HepG2 (cell line): ENCODE results near the gene HSPA1A. TPM values are rescaled to one million over a fixed set of nuclear protein-coding genes. Genes with fewer than 3 reads are reported as not detected.

Experiments
- AKAP8 ChIP-seq: sonication (generic); formaldehyde crosslinking; IDR thresholded peaks from 2 replicates; pipeline ENCODE4 v1.5.1; 2020; ENCODE audit warnings: mild to moderate bottlenecking, missing genetic modification reagents
- CHCHD3 ChIP-seq: sonication (generic); formaldehyde crosslinking; IDR thresholded peaks from 2 replicates; pipeline ENCODE4 v1.8.0; 2022; ENCODE audit warnings: mild to moderate bottlenecking, missing genetic modification reagents, moderate library complexity
- CREB3 ChIP-seq: sonication (generic); formaldehyde crosslinking; IDR thresholded peaks from 2 replicates; pipeline ENCODE4 v1.5.0; 2020; ENCODE audit warnings: missing genetic modification reagents
- CREM ChIP-seq, 2 experiments: sonication (generic) in 1 of 2; formaldehyde crosslinking in 1 of 2; IDR thresholded peaks; 2 replicates each; pipeline versions ENCODE4 v1.4.0 to v1.6.1; 2016 to 2020; ENCODE audit warnings: antibody characterized with exemption in 1 of 2, mild to moderate bottlenecking in 1 of 2, missing genetic modification reagents in 1 of 2
- HCFC1 ChIP-seq: fragments of 150-350 bp; IDR thresholded peaks from 2 replicates; pipeline ENCODE4 v1.6.1; 2014; ENCODE audit warnings: low read depth, low read length
- HMGA1 ChIP-seq: sonication (generic); formaldehyde crosslinking; conservative IDR thresholded peaks from 2 replicates; pipeline ENCODE4 v1.4.0; 2020; ENCODE audit warnings: missing genetic modification reagents
- HOXA9 ChIP-seq: sonication (generic); formaldehyde crosslinking; IDR thresholded peaks from 2 replicates; pipeline ENCODE4 v1.8.1; 2022; ENCODE audit warnings: missing genetic modification reagents, mild to moderate bottlenecking, moderate library complexity, borderline replicate concordance
- KDM6A ChIP-seq: IDR thresholded peaks from 2 replicates; pipeline ENCODE4 v1.6.1; 2016; ENCODE audit warnings: low read depth
- KLF11 ChIP-seq: IDR thresholded peaks from 2 replicates; pipeline ENCODE4 v1.6.1; 2016; ENCODE audit warnings: missing compliant biosample characterization
- KMT2B ChIP-seq: IDR thresholded peaks from 2 replicates; pipeline ENCODE4 v1.6.1; 2016; ENCODE audit warnings: missing genetic modification reagents, missing compliant biosample characterization
- MTA3 ChIP-seq: sonication (generic); formaldehyde crosslinking; IDR thresholded peaks from 2 replicates; pipeline ENCODE4 v1.4.0; 2020; ENCODE audit warnings: missing genetic modification reagents
- NPAS2 ChIP-seq: sonication (generic); formaldehyde crosslinking; IDR thresholded peaks from 2 replicates; pipeline ENCODE4 v1.8.0; 2022; ENCODE audit warnings: mild to moderate bottlenecking, missing genetic modification reagents, borderline replicate concordance
- NR1H2 ChIP-seq: sonication (generic); formaldehyde crosslinking; IDR thresholded peaks from 2 replicates; pipeline ENCODE4 v1.8.1; 2022; ENCODE audit warnings: low read depth, missing genetic modification reagents, borderline replicate concordance
- PHF8 ChIP-seq: sonication (generic); formaldehyde crosslinking; IDR thresholded peaks from 2 replicates; pipeline ENCODE4 v1.5.0; 2020; ENCODE audit warnings: missing genetic modification reagents
- RBM39 ChIP-seq: fragments of 200-400 bp; formaldehyde crosslinking; IDR thresholded peaks from one replicate; pipeline ENCODE4 v1.6.1; 2018; ENCODE audit warnings: antibody characterized with exemption, mild to moderate bottlenecking, low read depth, low read length; ENCODE audit not compliant: poor library complexity, severe bottlenecking
- SATB2 ChIP-seq: sonication (generic); formaldehyde crosslinking; IDR thresholded peaks from 2 replicates; pipeline ENCODE4 v1.5.0; 2020; ENCODE audit warnings: missing genetic modification reagents
- THRA ChIP-seq: sonication (generic); formaldehyde crosslinking; IDR thresholded peaks from 2 replicates; pipeline ENCODE4 v1.4.0; 2020; ENCODE audit warnings: missing genetic modification reagents, borderline replicate concordance
- TMF1 ChIP-seq: sonication (generic); formaldehyde crosslinking; IDR thresholded peaks from 2 replicates; pipeline ENCODE4 v1.8.1; 2022; ENCODE audit warnings: low read depth, missing genetic modification reagents
- TOPORS ChIP-seq: sonication (generic); formaldehyde crosslinking; IDR thresholded peaks from 2 replicates; pipeline ENCODE4 v1.8.0; 2023; ENCODE audit warnings: mild to moderate bottlenecking, missing genetic modification reagents
- ZNF264 ChIP-seq: sonication (generic); formaldehyde crosslinking; IDR thresholded peaks from 2 replicates; pipeline ENCODE4 v1.4.0; 2020; ENCODE audit warnings: missing genetic modification reagents
- ZNF3 ChIP-seq: IDR thresholded peaks from 2 replicates; pipeline ENCODE4 v1.7.0; 2017; ENCODE audit warnings: inconsistent platforms
- ZNF317 ChIP-seq: sonication (generic); formaldehyde crosslinking; IDR thresholded peaks from 2 replicates; pipeline ENCODE4 v1.5.0; 2020; ENCODE audit warnings: mild to moderate bottlenecking, missing genetic modification reagents
- ZNF430 ChIP-seq: sonication (generic); formaldehyde crosslinking; IDR thresholded peaks from 2 replicates; pipeline ENCODE4 v1.9.0; 2021; ENCODE audit warnings: mild to moderate bottlenecking, missing genetic modification reagents
- ZNF446 ChIP-seq: sonication (generic); formaldehyde crosslinking; IDR thresholded peaks from 2 replicates; pipeline ENCODE4 v1.5.0; 2020; ENCODE audit warnings: mild to moderate bottlenecking, missing genetic modification reagents
- ZNF468 ChIP-seq: sonication (generic); formaldehyde crosslinking; IDR thresholded peaks from 2 replicates; pipeline ENCODE4 v1.8.0; 2022; ENCODE audit warnings: mild to moderate bottlenecking, moderate library complexity, missing genetic modification reagents
- ZNF563 ChIP-seq: sonication (generic); formaldehyde crosslinking; IDR thresholded peaks from 2 replicates; pipeline ENCODE4 v1.8.0; 2022; ENCODE audit warnings: mild to moderate bottlenecking, moderate library complexity, missing genetic modification reagents
- ZNF570 ChIP-seq: sonication (generic); formaldehyde crosslinking; IDR thresholded peaks from 2 replicates; pipeline ENCODE4 v1.4.0; 2020; ENCODE audit warnings: mild to moderate bottlenecking, missing genetic modification reagents, borderline replicate concordance
- ZNF724P ChIP-seq: sonication (generic); formaldehyde crosslinking; IDR thresholded peaks from 2 replicates; pipeline ENCODE4 v1.8.0; 2022; ENCODE audit warnings: missing genetic modification reagents, borderline replicate concordance
- ZNF772 ChIP-seq: sonication (generic); formaldehyde crosslinking; IDR thresholded peaks from 2 replicates; pipeline ENCODE4 v1.5.0; 2020; ENCODE audit warnings: mild to moderate bottlenecking, missing genetic modification reagents
- polyA plus RNA-seq, 8 experiments: library from polyadenylated mRNA; depleted of rRNA in 3 of 8; stranded (reverse) in 7 of 8; unstranded in 1 of 8; fragments of >200 nt; fragmentation: Illumina TruSeq in 4 of 8; extraction: Trizol in 4 of 8; gene quantifications; 2 replicates each; pipeline versions ENCODE4 v1.2.1 to v1.2.3, GENCODE V29; 2011 to 2016; ENCODE audit warnings: low read depth in 4 of 8, missing spikeins in 1 of 8, mixed read lengths in 1 of 8; ENCODE audit not compliant: insufficient read depth in 1 of 8
- total RNA-seq, 5 experiments: library from RNA; depleted of rRNA; stranded (reverse); fragments of >200 nt; fragmentation: Illumina TruSeq; extraction: Trizol; gene quantifications; 2 replicates each; pipeline ENCODE4 v1.2.3, GENCODE V29; 2016; ENCODE audit warnings: low read depth in 1 of 5
- TF ChIP-seq, protein P1 (sequence below): sonication (generic); formaldehyde crosslinking; IDR thresholded peaks from 2 replicates; pipeline ENCODE4 v1.5.0; 2020; ENCODE audit warnings: missing genetic modification reagents, mild to moderate bottlenecking, borderline replicate concordance

Gene HSPA1A
- total and polyA plus RNA-seq, 2 of the 13 experiments (the other 11 are each of a cell fraction or from before 2014, with no cell fraction given): 44.5 to 85.0 TPM

DNA sequence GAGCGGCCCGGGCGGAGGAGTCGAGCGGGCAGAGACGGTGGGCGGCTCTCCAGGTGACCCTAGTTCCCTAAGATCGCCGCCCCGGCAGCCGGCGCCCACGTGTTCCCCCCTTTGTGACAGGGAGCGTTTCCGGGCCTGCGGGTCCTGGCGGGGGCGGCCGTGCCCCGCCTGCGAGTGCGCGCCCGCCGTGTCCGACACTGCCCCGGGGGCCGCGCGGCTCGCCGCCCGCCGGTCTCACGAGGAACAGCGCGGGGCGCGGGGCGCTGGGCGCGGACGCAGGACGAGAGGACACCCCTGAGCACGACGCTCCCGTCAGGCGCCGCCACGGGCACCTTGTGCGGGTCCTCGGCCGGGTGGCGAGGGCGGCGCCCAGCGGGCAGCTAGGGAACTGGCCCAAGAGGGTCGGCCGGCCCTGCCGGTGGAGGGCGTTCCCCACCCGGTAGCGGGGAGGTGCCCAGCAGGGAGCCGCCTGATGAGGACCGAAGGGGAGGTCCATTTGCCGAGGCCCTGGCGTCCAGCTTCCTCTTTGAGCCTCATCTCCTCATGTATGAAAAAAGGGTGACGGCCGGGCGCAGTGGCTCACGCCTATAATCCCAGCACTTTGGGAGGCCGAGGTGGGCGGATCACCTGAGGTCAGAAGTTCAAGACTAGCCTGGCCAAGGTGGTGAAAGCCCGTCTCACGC is 19.6 kb upstream of the HSPA1A start, which contains the start of gene VARS1 (continued):
- TF ChIP-seq NPAS2 (CRISPR knock-in tag) (no peak), ZNF772 (CRISPR knock-in tag) (peak; percentile 42; the same call in 1 of the 2 replicates), NR1H2 (CRISPR knock-in tag) (peak; percentile 18; the same call in 1 of the 2 replicates), PHF8 (CRISPR knock-in tag) (peak; percentile 59; the same call in 1 of the 2 replicates), RBM39 (no peak), AKAP8 (CRISPR knock-in tag) (no peak), KMT2B (CRISPR knock-in tag) (no peak), CREB3 (CRISPR knock-in tag) (no peak; the same call in 1 of the 2 replicates), THRA (CRISPR knock-in tag) (peak; percentile 8; the same call in 1 of the 2 replicates), ZNF570 (no peak), TOPORS (CRISPR knock-in tag) (no peak), MTA3 (CRISPR knock-in tag) (no peak), ZNF563 (CRISPR knock-in tag) (peak; percentile 80; the same call in 1 of the 2 replicates), ZNF264 (CRISPR knock-in tag) (no peak), HMGA1 (CRISPR knock-in tag) (no peak), ZNF430 (CRISPR knock-in tag) (peak; percentile 62; the same call in 1 of the 2 replicates), HOXA9 (CRISPR knock-in tag) (0 out of 2 replicates have a peak, but pooled peaks have one; percentile 7), CHCHD3 (CRISPR knock-in tag) (0 out of 2 replicates have a peak, but pooled peaks have one; percentile 59), SATB2 (CRISPR knock-in tag) (no peak), KDM6A (CRISPR knock-in tag) (no peak), HCFC1 (peak; percentile 47; the same call in 1 of the 2 replicates), ZNF3 (CRISPR knock-in tag) (no peak), CREM (IDR thresholded peaks at IDR 0.05) (no peak), CREM (CRISPR knock-in tag; IDR thresholded peaks at IDR 0.05) (no peak), ZNF446 (CRISPR knock-in tag) (no peak), ZNF724P (peak; percentile 72; the same call in 1 of the 2 replicates), ZNF317 (CRISPR knock-in tag) (0 out of 2 replicates have a peak, but pooled peaks have one; percentile 46), ZNF468 (peak; percentile 82; the same call in 1 of the 2 replicates), TMF1 (CRISPR knock-in tag) (no peak), KLF11 (CRISPR knock-in tag) (no peak)
- TF ChIP-seq, protein P1, sequence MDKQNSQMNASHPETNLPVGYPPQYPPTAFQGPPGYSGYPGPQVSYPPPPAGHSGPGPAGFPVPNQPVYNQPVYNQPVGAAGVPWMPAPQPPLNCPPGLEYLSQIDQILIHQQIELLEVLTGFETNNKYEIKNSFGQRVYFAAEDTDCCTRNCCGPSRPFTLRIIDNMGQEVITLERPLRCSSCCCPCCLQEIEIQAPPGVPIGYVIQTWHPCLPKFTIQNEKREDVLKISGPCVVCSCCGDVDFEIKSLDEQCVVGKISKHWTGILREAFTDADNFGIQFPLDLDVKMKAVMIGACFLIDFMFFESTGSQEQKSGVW: no peak
